MCF 10A (cell line): ENCODE results near the gene TMEM163. TPM values are rescaled to one million over a fixed set of nuclear protein-coding genes. Genes with fewer than 3 reads are reported as not detected.

Experiments
- BruUV-seq: library from RNA; stranded (reverse); fragments of 400-500 nt; replicated peaks from 2 replicates; lab custom pipeline; 2021; lab: Mats Ljungman, UMichigan
- CTCF ChIA-PET: fragments of 300-600 bp; sonication (Branson Sonifier 250); formaldehyde crosslinking; extraction: SDS; loops from one replicate; lab custom pipeline; 2021; ENCODE audit warnings: antibody characterized with exemption, inconsistent platforms; lab: Yijun Ruan, JAX
- POLR2A ChIA-PET: fragments of 300-600, 350-650 bp; sonication (Branson Sonifier 250); formaldehyde crosslinking; extraction: SDS; loops from one replicate; lab custom pipeline; 2020; ENCODE audit warnings: antibody characterized with exemption, inconsistent platforms; lab: Yijun Ruan, JAX
- DNase-seq: peaks from one replicate; pipeline ENCODE4 v3.0.0-alpha.2; 2018; ENCODE audit not compliant: unreplicated experiment
- H3K27ac Mint-ChIP-seq: one replicate; pipeline ENCODE4 v1.8.0; 2022; ENCODE audit warnings: mild to moderate bottlenecking, low read depth, mixed read lengths; ENCODE audit not compliant: unreplicated experiment
- H3K27me3 Mint-ChIP-seq: one replicate; pipeline ENCODE4 v1.8.0; 2022; ENCODE audit warnings: mixed read lengths; ENCODE audit not compliant: insufficient read depth, unreplicated experiment
- H3K36me3 Mint-ChIP-seq: one replicate; pipeline ENCODE4 v1.8.0; 2022; ENCODE audit warnings: mild to moderate bottlenecking, moderate library complexity, mixed read lengths; ENCODE audit not compliant: insufficient read depth, unreplicated experiment
- H3K4me1 Mint-ChIP-seq: one replicate; pipeline ENCODE4 v1.8.0; 2022; ENCODE audit warnings: mixed read lengths; ENCODE audit not compliant: insufficient read depth, unreplicated experiment
- H3K4me3 Mint-ChIP-seq: one replicate; pipeline ENCODE4 v1.8.0; 2022; ENCODE audit warnings: mild to moderate bottlenecking, moderate library complexity, mixed read lengths; ENCODE audit not compliant: unreplicated experiment
- H3K9me3 Mint-ChIP-seq: one replicate; pipeline ENCODE4 v1.8.0; 2022; ENCODE audit warnings: mixed read lengths; ENCODE audit not compliant: unreplicated experiment
- intact Hi-C: fragments of 100-400 bp; cut with micrococcal nuclease; formaldehyde crosslinking; loops from 2 replicates; pipeline ENCODE4 v1.14.1; 2022
- total RNA-seq: library from RNA; stranded (reverse); gene quantifications from 2 replicates; pipeline ENCODE4 v1.2.3, GENCODE V29; 2022
- TF ChIP-seq, protein P1 (sequence below): fragments of 200-600 bp; IDR thresholded peaks from one replicate; pipeline ENCODE4 v1.8.0; 2022; ENCODE audit warnings: antibody characterized with exemption, mild to moderate bottlenecking; ENCODE audit not compliant: unreplicated experiment

TMEM163 gene
- total RNA-seq, 1 experiment from 2014 or later, result not detected

DNA sequence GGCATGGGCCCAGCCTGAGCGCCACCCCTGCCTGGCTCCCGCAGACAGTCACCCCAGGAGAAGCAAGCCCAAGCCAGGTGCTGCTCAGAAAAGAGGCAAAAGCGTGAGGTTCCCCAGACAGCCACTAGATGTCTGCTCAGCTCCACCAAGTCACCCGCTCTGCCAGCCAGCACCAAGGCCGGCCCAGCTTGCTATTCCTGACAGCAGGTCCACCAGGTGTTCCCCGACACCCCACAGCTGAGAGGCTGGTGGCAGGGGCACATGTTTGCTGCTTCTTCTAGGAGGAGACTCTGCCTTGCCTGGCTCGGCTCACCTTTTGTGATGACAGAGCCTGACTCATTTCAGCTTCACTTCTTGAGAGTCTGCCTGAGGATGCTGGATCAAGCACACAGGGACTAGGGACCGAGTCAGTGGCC is 258.2 kb downstream of the TMEM163 start:
- TF ChIP-seq, protein P1, sequence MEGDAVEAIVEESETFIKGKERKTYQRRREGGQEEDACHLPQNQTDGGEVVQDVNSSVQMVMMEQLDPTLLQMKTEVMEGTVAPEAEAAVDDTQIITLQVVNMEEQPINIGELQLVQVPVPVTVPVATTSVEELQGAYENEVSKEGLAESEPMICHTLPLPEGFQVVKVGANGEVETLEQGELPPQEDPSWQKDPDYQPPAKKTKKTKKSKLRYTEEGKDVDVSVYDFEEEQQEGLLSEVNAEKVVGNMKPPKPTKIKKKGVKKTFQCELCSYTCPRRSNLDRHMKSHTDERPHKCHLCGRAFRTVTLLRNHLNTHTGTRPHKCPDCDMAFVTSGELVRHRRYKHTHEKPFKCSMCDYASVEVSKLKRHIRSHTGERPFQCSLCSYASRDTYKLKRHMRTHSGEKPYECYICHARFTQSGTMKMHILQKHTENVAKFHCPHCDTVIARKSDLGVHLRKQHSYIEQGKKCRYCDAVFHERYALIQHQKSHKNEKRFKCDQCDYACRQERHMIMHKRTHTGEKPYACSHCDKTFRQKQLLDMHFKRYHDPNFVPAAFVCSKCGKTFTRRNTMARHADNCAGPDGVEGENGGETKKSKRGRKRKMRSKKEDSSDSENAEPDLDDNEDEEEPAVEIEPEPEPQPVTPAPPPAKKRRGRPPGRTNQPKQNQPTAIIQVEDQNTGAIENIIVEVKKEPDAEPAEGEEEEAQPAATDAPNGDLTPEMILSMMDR, result peak; percentile 79
- H3K36me3 Mint-ChIP-seq, result no peaks in the 10 kb centered on the region
- no peak overlapping the region for H3K27ac Mint-ChIP-seq
- no peaks in the 10 kb centered on the region for H3K27me3 Mint-ChIP-seq
- BruUV-seq, result no TSS peak
- intact Hi-C loops, result loop anchor here (1.0 to 10.0 kb wide), 2 partner anchors 314 to 438 kb away; no protein-coding TSS in a partner anchor
- peak; percentile 63 for DNase-seq
- POLR2A ChIA-PET, result interaction anchor here (0.6 kb wide), 1 partner anchor 705 kb away, joined by 4 read pairs; no protein-coding TSS in a partner anchor
- H3K9me3 Mint-ChIP-seq, result no peaks in the 10 kb centered on the region
- peaks cover 8% of the 10 kb centered on the region for H3K4me1 Mint-ChIP-seq
- CTCF ChIA-PET, result interaction anchor here (0.6 to 4.1 kb wide), 35 partner anchors 9 to 593 kb away, joined by 3 to 41 read pairs (median 4); no protein-coding TSS in a partner anchor
- no peak overlapping the region for H3K4me3 Mint-ChIP-seq

DNA sequence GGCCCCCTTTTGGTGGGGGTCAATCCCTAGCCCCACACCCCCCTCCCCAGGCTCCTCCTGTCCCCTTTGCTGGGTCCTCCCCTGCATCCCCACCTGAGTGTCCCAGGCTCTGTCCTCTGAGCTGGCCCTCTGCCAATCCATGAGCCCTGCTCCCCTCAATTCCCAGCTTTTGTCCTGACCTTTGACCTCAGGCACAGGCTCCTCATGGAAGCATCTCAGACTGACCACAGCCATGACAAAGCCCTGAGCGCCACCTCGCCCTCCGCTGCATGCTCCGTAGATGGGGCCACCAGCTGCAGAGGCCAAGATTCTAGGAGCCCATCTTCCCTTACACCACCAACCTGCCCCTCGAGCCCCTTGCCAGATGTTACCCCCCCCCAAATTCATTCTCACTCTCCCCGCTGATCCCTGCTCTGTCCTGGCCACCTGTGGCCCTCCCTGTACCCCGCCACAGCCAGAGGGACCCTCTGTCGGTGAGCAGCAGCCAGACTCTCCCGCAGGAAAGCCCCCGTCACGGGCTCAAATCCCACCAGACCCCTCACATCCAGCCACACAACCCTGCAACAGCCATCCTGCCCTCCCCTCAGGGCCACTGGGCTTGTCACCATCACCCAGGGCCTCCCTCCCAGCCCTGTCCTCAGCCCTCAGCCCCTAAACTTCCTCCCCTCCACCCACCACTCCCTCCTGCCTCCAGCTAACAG is 258.9 kb downstream of the TMEM163 start:
- no TSS peak for BruUV-seq
- no peak for DNase-seq
- H3K9me3 Mint-ChIP-seq, result no peaks in the 10 kb centered on the region
- no peak overlapping the region for H3K27ac Mint-ChIP-seq
- ChIA-PET CTCF (interaction anchor here (0.6 to 4.1 kb wide), 31 partner anchors 8 to 542 kb away, joined by 3 to 41 read pairs (median 4); no protein-coding TSS in a partner anchor), POLR2A (no interaction called here)
- no peaks in the 10 kb centered on the region for H3K27me3 Mint-ChIP-seq
- no peaks in the 10 kb centered on the region for H3K36me3 Mint-ChIP-seq
- intact Hi-C loops, result loop anchor here (1.0 to 10.0 kb wide), 2 partner anchors 315 to 438 kb away; no protein-coding TSS in a partner anchor
- no peak overlapping the region for H3K4me3 Mint-ChIP-seq
- TF ChIP-seq, protein P1, result no peak
- H3K4me1 Mint-ChIP-seq, result peaks cover 8% of the 10 kb centered on the region

DNA sequence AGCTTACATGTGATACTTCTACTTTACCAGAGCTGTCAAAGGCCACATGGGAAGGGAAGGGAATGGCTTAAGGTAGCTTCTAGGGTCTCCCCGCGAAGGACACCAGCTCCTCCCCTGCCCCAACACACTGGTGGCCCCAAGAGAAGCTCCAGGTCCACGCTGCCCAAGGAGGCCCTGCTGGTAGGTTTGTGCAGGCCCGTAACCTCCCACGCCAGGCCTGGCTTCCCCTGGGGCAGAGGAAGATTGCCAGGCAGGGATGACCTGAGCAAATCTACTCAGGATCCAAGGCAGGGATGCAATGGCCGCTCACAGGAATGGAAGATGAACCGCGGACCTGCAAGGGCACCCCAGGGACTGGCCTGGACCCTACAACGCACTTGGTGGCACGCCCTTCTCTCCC is 259.9 kb downstream of the TMEM163 start:
- no peaks in the 10 kb centered on the region for H3K27me3 Mint-ChIP-seq
- ChIA-PET POLR2A (no interaction called here), CTCF (interaction anchor here (0.6 to 4.1 kb wide), 6 partner anchors 11 to 442 kb away, joined by 3 to 31 read pairs (median 3); no protein-coding TSS in a partner anchor)
- TF ChIP-seq, protein P1, result no peak
- no peak overlapping the region for H3K27ac Mint-ChIP-seq
- no peak for DNase-seq
- no TSS peak for BruUV-seq
- H3K36me3 Mint-ChIP-seq, result no peaks in the 10 kb centered on the region
- no peak overlapping the region for H3K4me3 Mint-ChIP-seq
- intact Hi-C loops, result no loop called here
- no peaks in the 10 kb centered on the region for H3K9me3 Mint-ChIP-seq
- H3K4me1 Mint-ChIP-seq, result peaks cover 8% of the 10 kb centered on the region

DNA sequence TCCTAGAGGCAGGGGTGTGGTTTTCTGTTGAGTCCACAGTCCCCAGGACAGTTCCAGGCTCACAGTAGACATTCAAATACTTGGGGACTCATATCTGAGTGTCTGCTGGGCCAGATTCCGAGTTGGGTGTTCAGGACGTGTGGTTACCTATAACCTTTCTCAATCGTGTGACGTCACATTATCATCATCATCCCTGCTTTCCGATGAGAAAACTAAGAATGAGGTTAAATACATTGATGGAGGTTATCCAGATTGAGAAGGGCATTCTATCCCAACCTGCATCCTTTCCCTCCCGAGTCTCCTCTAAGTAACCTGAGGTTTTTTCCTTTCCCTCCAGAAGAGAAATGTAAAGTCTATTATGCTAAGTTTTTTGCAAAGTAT is 260.3 kb downstream of the TMEM163 start:
- DNase-seq, result no peak
- TF ChIP-seq, protein P1, result no peak
- ChIA-PET CTCF (interaction anchor here (0.6 to 4.1 kb wide), 7 partner anchors 10 to 1154 kb away, joined by 3 to 31 read pairs (median 3); no protein-coding TSS in a partner anchor), POLR2A (no interaction called here)
- Mint-ChIP-seq H3K27ac (no peak overlapping the region), H3K4me3 (no peak overlapping the region), H3K36me3 (peaks cover 4% of the 10 kb centered on the region), H3K9me3 (no peaks in the 10 kb centered on the region), H3K27me3 (no peaks in the 10 kb centered on the region), H3K4me1 (peaks cover 8% of the 10 kb centered on the region)
- no TSS peak for BruUV-seq
- intact Hi-C loops, result no loop called here
